Thyroid gland (tissue), 4 donors: ENCODE results near the gene NFATC2IP. TPM values are rescaled to one million over a fixed set of nuclear protein-coding genes. Genes with fewer than 3 reads are reported as not detected.
A peak's percentile ranks its signal among the peaks of the same experiment; 100 is the strongest.

Source experiments
- DNase-seq, 2 donors: peaks; one replicate each; pipeline ENCODE4 v3.0.0-alpha.2; 2019
- H3K27ac ChIP-seq, 3 donors: fragments of 200-600 bp; sonication (generic); 1 replicate in 2 of 3; 2 replicates in 1 of 3; pipeline ENCODE4 v1.5.1; 2016 to 2019; ENCODE audit warnings: mild to moderate bottlenecking in 1 of 3, moderate library complexity in 1 of 3
- H3K27me3 ChIP-seq: fragments of 200-600 bp; sonication (generic); one replicate; pipeline ENCODE4 v1.5.1; 2019
- H3K36me3 ChIP-seq, 2 donors: fragments of 200-600 bp; sonication (generic); one replicate each; pipeline ENCODE4 v1.5.1; 2016 to 2019
- H3K4me1 ChIP-seq, 2 donors: fragments of 200-600 bp; sonication (generic); one replicate each; pipeline ENCODE4 v1.5.1; 2017 to 2019
- H3K4me3 ChIP-seq, 3 donors: fragments of 200-600 bp; sonication (generic); replicated peaks in 1 of 3; 1 replicate in 2 of 3; 2 replicates in 1 of 3; pipeline ENCODE4 v1.5.1; 2016; ENCODE audit warnings: mild to moderate bottlenecking in 1 of 3
- H3K9me3 ChIP-seq: fragments of 200-600 bp; sonication (generic); one replicate; pipeline ENCODE4 v1.5.1; 2017
- CTCF ChIP-seq, 6 experiments: fragments of 200-600 bp in 3 of 6; fragments of 450-650 bp in 3 of 6; sonication (generic) in 3 of 6; IDR thresholded peaks; one replicate each; pipeline ENCODE4 v1.5.1; 2016 to 2019; ENCODE audit warnings: antibody characterized with exemption in 6 of 6, mild to moderate bottlenecking in 2 of 6, inconsistent platforms in 1 of 6, moderate library complexity in 1 of 6
- POLR2A ChIP-seq, 2 donors: fragments of 450-650 bp; IDR thresholded peaks; one replicate each; pipeline ENCODE4 v1.6.1; 2017; ENCODE audit warnings: antibody characterized with exemption in 2 of 2, mild to moderate bottlenecking in 2 of 2, moderate library complexity in 1 of 2
- WGBS, 2 donors: methylation state at CpG; one replicate each; pipeline ENCODE4 v1.1.5; 2017; 5-methylcytosine and 5-hydroxymethylcytosine counted together
- intact Hi-C: fragments of 100-400 bp; cut with DNase I; formaldehyde crosslinking; loops from one replicate; pipeline ENCODE4 v1.15.1; 2023
- total RNA-seq, 4 donors: library from RNA; depleted of rRNA; stranded (reverse); fragments of >200 nt; gene quantifications; one replicate each; pipeline ENCODE4 v1.2.3, GENCODE V29; 2016

Gene NFATC2IP
- total RNA-seq, 4 donors from 2014 or later, result 20.5 to 33.6 (median 28.2) TPM

GRCh38 chr16:28980929-28981328 lies 30.2 kb downstream of the NFATC2IP start:
- TF ChIP-seq POLR2A (IDR thresholded peaks at IDR 0.05) (no peak), CTCF (IDR thresholded peaks at IDR 0.05) (no peak)
- H3K4me1 ChIP-seq, result peaks cover 2 to 4% of the 10 kb centered on the region in 2 donors
- no peak for DNase-seq
- 98 to 100% methylated on average over 7 of the region's 7 CpGs for WGBS, 2 donors
- H3K9me3 ChIP-seq, result no peaks in the 10 kb centered on the region
- no peak overlapping the region for H3K4me3 ChIP-seq
- H3K27me3 ChIP-seq, result no peaks in the 10 kb centered on the region
- peaks cover 29 to 35% of the 10 kb centered on the region in 2 donors for H3K36me3 ChIP-seq
- intact Hi-C loops, result no loop called here
- H3K27ac ChIP-seq, result no peak overlapping the region

- H3K4me1 ChIP-seq, result no peaks in the 10 kb centered on the region
- no peak overlapping the region for H3K4me3 ChIP-seq
- peak in 1 of 6 experiments; percentile 8 for TF ChIP-seq CTCF (IDR thresholded peaks at IDR 0.05)
- TF ChIP-seq POLR2A (IDR thresholded peaks at IDR 0.05), result no peak
- H3K36me3 ChIP-seq, result peaks cover 33 to 37% of the 10 kb centered on the region in 2 donors
- DNase-seq, result no peak
- H3K9me3 ChIP-seq, result no peaks in the 10 kb centered on the region
- no peaks in the 10 kb centered on the region for H3K27me3 ChIP-seq
- intact Hi-C loops, result no loop called here
- H3K27ac ChIP-seq, result no peak overlapping the region
- 81 to 82% methylated on average over 12 of the region's 12 CpGs for WGBS, 2 donors
These were observed 30.8 kb downstream of the NFATC2IP start for GRCh38 chr16:28981517-28981916.

- Histone ChIP-seq H3K4me3 (no peak overlapping the region), H3K36me3 (peaks cover 38 to 44% of the 10 kb centered on the region in 2 donors), H3K4me1 (no peaks in the 10 kb centered on the region), H3K9me3 (no peaks in the 10 kb centered on the region), H3K27ac (no peak overlapping the region), H3K27me3 (no peaks in the 10 kb centered on the region)
- intact Hi-C loops, result no loop called here
- WGBS, 2 donors, result 94 to 96% methylated on average over 10 of the region's 10 CpGs
- no peak for DNase-seq
- TF ChIP-seq POLR2A (IDR thresholded peaks at IDR 0.05) (no peak), CTCF (IDR thresholded peaks at IDR 0.05) (no peak)
These were observed 31.7 kb downstream of the NFATC2IP start for GRCh38 chr16:28982418-28982817.

DNA sequence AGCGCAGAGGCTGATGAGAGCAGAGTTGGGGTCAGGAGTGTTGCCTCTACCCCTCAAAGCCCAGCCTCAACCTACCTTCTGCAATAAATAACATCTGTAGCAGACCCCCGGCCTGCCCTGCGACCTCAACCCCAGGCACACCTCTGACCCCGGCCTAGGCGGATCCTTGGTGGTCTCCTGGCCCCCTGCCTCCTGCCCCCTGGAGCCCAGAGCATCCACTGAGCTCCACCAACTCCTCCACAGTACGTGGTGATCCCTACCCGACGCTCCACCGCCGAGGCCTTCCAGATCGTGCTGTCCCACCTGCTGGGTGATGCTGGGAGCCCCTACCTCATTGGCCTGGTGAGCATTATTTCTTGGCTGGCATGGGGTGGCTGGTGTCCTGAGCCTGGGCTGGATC lies 32.2 kb downstream of the NFATC2IP start:
- Histone ChIP-seq H3K4me3 (no peak overlapping the region), H3K36me3 (peaks cover 38 to 44% of the 10 kb centered on the region in 2 donors), H3K27ac (no peak overlapping the region), H3K9me3 (no peaks in the 10 kb centered on the region), H3K27me3 (no peaks in the 10 kb centered on the region), H3K4me1 (no peaks in the 10 kb centered on the region)
- 95 to 98% methylated on average over 9 to 11 of the region's 11 CpGs for WGBS, 2 donors
- DNase-seq, result no peak
- intact Hi-C loops, result no loop called here
- TF ChIP-seq CTCF (IDR thresholded peaks at IDR 0.05) (no peak), POLR2A (IDR thresholded peaks at IDR 0.05) (no peak)

- no peak overlapping the region for H3K27ac ChIP-seq
- DNase-seq, result no peak
- H3K4me3 ChIP-seq, result no peak overlapping the region
- H3K36me3 ChIP-seq, result peaks cover 38 to 44% of the 10 kb centered on the region in 2 donors
- H3K9me3 ChIP-seq, result no peaks in the 10 kb centered on the region
- WGBS, 2 donors, result 95 to 96% methylated on average over 18 of the region's 18 CpGs
- intact Hi-C loops, result no loop called here
- TF ChIP-seq POLR2A (IDR thresholded peaks at IDR 0.05) (no peak), CTCF (IDR thresholded peaks at IDR 0.05) (no peak)
- no peaks in the 10 kb centered on the region for H3K4me1 ChIP-seq
- no peaks in the 10 kb centered on the region for H3K27me3 ChIP-seq
These were observed 32.9 kb downstream of the NFATC2IP start for GRCh38 chr16:28983644-28984043.
